ENCODE data around the gene KCNK15.
"Not testable (repeated sequence)": the region's sequence is repeated elsewhere in the genome, so short reads cannot be mapped to it uniquely, and the experiment has no call there.

Gene KCNK15

DNA sequence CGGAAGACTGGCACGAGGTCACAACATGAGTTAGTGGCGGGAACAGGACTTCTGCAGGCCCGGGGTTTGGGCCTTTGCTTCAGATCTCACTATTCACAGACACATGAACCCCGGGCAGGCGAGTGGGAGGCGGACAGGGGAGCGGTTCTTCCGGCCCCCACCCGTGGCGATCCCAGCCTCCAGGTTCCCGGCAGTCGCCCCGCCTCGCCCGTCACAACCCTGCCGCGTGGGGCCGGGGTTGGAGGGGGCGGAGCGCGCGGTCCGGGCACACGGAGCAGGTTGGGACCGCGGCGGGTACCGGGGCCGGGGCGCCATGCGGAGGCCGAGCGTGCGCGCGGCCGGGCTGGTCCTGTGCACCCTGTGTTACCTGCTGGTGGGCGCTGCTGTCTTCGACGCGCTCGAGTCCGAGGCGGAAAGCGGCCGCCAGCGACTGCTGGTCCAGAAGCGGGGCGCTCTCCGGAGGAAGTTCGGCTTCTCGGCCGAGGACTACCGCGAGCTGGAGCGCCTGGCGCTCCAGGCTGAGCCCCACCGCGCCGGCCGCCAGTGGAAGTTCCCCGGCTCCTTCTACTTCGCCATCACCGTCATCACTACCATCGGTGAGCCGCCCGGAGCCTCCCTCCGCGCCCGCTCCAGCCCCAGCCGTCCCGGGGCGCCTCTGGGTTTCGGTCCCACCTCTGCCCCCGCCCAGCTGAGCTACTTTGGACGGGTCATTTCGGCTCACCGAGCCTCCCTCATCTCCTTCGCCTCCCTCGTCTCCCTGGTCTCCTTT, at the start of gene KCNK15:
Gene KCNK15 (plus strand): TSS at position 268 of the 769 bp plus-strand sequence. CDS start 46 bp downstream, at position 314.
- DNase-seq, result peak; percentile 72

DNA sequence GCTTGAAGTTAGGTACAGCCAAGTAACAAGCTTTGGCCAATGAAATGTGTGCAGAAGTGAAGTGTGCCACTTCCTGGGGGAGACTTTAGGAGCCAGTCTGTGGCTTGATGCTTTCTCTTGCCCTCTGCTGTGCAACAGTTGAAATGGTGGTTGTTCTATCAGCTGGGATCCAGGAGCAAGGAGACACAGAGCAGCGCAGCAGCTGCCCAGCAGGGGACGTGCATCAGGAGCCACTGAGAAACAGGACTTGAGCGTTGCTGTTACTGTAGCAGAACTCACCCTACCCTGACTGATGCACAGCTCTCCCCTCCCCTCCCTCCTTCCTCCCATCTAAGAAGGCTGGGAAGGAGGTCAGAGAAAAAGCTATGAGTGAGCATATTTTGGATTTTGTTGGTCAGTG, 49.4 kb upstream of the KCNK15 start:
- DNase-seq, result no peak

DNA sequence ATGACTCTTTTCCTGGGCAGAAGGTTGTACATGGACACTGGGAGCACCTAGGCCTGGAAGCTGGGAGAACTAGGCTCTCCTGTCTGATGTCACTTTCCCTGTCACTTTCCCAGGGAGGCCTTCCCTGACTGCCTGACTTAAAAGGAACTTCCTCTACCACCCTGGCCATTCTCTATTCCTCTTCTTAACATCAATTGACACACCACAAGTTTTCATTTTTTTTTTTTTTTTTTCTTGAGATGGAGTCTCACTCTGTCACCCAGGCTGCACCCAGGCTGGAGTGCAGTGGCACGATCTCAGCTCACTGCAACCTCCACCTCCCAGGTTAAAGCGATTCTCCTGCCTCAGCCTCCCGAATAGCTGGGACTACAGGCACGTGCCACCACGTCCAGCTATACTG, 48.6 kb upstream of the KCNK15 start:
- not testable (repeated sequence) for DNase-seq

DNA sequence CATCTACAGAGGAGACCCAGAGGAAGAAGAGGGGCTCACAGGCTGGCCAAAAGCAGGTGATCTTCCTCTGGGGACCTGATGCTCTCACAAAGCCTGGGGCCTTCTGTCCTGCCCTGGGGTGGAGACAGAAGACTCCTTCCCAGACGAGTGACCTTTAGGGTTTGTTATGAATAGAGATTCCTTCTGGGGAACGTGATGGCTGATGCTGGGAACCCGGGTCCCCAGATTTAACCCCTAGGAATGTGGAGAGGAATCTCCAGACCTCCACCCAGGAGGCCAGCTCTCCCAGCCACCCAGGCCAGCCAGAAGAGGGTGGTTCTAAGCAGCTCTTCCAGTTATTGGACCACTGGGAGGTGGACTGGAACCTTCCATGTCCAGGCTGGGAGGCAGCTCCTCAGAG, 47.3 kb upstream of the KCNK15 start:
- no peak for DNase-seq

DNA sequence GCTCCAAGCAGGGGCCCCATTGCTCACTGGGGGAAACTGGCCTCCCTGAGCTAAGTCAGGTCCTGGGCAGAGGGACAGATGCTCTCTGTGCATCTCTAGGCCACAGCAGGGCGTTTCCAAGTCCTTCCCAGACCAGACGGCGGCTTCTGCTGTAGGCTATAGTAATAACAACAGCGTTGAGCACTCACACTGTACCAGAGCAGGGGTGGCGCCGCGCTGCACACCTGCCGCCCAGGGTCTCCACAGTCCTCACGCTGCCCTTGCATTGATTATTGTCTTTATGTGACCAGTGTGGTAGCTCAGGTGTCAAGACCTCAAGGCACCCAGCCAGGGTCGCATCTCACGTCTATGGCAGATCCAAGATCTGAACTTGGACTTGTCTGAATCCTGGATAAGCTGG, 45.4 kb upstream of the KCNK15 start:
- DNase-seq, result no peak

DNA sequence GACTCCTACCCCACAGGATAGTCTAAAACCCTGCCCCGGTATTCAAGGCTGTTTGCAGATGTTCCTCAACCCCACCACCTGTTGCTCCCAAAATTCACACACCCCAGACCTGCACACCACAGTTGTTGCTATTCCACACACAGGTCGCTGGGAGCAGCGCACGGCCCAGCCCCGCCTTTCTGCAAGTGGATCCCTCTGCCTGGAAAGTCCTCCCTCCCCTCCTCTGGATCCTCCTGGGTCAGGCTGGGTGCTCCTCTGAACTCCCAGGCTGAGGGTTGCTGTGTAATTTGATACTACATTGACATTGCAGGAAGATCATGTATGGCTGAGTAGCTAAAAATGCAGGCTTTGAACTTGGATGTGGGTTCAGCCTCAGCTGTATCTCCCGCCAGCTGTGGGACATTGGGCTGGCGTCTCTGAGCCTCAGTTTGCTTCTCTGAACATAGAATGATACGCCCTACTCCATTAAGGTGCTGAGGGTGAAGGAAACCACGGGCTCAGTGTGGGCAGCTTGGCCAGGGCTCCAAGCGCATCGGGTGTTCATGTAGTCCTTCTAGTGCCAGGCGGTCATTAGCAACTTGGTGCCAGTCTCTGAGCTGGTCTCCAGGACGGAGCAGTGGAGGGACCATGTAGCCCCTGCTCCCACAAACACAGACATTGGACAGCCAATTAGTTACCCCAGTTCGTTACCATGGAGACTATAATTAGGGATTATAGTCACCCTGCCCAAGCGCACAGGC, 44.4 kb upstream of the KCNK15 start:
- no peak for DNase-seq

DNA sequence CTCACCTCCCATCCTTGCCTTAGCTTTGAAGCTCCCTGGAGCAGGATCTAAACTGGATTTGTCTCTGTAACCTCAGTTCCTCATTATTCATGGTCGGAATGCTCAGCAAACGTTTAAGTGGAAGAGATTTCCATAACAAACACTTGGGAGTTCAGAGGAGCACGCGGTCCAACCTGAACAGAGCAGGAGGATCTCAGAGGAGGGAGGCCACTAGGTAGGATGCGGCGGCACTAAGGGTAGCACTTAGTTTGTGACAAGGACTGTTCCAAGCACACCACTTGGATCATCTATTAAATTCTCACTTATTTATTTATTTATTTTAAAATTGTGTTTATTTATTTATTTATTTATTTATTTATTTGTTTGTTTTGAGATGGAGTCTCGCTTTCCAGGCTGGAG, 43.8 kb upstream of the KCNK15 start:
- no peak for DNase-seq

DNA sequence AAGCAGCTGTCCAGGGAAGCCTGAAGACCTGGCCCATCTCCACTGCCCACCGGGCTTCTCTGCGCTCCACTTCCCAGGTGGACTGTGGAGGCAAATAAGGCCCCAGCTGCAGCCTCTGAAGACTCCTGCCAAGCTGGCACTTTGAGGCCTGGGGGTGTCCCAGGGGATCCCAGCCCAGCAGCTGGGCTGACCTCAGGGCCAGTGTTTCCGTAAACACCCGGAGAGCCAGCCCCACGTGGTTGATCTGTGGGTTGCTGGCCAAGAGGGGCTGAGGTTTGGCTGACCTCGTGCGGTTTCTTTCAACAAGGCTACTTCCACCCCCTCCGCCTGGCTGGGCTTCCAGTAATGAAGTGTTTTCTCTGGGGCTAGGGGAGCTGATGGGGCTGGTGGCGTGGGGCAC, 42.9 kb upstream of the KCNK15 start:
- no peak for DNase-seq

DNA sequence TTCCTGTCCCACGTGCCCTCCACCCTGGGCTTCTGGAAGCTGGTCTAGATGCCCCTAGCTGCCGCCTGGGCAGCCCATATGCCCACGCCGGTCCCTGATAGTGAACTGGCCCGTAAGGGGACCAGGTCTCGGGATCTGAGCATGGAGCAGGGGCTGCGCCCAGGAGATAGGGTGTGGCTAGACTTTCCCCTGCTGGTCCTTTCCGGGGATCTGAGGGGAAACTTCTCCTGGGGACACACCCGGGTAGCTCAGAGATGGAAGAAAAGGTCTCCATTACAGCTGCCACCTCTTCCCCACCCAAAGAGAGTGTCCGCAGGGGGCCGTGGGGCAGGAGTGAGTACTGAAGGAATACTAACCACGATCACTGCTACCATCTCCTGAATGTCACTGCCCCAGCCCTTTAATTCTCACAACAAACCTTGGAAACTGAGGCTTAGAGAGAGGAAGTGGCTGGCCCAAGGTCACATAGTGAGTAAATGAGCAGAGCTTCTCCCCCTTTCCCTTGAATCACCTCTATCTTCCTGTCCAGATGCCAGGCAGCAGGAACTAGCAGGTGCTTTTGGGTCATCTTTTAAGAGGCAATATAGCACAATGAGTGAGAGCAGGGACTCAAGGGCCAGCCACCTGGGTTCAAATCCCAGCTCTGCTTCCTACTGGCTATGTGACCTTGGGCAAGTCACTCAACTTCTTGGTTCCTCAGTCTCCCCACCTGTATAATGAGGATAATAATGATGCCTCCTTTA, 42.3 kb upstream of the KCNK15 start:
- no peak for DNase-seq

DNA sequence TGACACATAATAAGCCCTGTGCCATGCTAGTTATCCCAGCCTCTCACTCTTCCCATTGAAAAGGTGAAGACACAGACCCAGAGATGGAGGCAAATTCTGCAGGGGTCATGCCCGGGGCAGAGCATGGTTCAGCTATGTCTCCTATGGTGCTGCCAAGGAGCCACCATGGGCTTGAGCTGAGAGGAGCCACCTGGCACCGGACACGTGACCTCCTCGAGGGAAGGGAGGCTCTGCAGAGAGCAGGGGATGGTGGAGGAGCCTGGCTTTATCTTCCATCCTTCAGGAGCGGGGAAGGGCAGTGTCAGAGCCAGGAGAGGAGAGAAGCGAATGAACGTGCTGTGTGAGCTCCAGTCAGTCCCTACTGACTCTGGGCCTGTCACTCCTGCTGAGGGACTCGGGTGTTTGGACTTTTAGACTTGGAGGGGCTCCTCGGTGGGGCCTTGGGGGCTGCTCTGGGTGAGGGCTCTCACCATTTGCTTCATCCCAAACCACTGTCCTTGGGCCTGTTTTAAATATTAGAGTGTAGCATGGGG, 41.6 kb upstream of the KCNK15 start:
- DNase-seq, result no peak

DNA sequence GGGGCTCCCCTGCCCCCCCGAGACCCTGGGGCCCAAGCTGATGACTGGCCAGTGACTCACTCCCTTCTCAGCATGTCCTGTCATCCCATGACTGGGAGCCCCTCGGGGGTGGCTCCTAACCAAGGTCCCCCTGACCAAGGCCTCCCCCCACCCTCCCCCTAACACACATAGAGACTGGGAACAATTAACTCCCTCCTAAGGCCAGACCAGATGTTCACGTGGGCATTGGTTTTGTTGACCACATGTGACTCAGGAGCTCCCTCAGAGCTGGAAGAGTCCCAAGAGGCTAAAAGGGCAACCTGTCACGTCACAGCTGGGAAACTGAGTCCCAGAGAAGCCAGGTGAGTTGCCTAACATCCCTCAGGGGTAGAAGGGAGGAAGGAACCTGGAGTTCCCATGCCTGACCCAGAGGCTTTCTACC, 41.1 kb upstream of the KCNK15 start:
- no peak for DNase-seq

DNA sequence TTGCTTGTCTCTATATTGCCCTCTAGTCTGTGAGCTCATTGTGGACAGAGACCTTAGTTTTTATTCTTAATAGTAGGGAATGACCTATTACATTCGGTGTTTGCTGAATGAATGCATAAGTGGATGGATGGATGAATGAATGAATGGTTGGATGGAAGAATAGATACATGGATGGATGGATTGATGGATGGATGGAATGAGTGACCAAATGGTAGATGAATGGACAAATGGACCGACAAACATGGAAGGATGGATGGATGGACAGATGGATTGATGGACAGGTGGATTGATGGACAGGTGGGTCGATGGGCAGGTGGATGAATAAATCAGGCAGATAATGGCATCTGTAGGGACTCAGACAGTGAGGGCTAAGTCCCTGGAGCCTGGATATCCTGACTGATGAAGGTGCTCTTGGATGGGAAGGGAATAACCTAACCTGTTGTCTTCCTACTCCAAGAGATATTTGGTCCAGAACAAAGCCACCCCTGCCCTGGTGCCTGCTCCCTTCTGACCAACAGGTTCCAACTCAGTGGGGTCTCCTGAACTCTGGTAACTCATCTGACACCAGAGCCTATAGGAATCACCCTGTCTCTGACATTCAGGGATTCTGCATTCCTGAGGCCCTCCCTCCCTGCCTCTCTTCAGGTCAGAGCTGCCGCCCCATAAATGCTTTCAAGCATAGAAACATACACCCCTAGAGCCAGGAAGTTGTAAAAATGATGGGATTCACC, 40.1 kb upstream of the KCNK15 start:
- DNase-seq, result no peak

DNA sequence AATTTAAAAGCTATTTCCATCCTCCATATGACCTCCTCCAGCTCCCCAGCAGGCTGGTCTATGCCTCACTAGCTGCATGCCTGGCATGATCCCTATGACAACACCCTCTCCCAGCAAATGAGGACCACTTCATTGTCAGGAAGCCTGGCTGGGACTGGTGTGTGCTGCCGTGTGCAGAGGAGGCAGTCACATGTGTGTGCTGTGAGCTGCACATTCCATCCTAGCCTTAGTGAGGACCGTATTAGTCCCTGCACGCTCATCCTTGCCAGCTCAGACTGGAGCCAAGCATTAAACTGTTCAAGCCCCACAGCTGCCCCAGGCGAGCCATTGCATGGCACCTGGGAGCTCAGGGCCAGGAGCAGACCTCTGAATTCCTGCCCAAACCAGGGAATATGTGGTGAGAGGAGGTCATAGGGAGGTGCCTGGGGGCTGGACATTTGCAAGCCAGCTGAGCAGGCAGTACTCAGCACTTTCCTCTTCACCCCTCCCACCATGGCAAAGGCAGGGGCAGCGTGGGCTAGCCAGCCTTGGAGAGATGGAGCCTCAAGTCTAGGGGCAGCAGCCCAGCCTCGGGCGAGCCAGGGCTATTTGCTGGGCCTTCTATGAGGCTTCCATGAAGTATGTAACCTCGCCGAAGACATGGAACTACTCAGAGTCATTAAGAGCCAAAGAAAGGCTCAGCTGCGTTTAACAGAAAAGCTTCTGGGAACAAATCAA, 39.2 kb upstream of the KCNK15 start:
- DNase-seq, result no peak

DNA sequence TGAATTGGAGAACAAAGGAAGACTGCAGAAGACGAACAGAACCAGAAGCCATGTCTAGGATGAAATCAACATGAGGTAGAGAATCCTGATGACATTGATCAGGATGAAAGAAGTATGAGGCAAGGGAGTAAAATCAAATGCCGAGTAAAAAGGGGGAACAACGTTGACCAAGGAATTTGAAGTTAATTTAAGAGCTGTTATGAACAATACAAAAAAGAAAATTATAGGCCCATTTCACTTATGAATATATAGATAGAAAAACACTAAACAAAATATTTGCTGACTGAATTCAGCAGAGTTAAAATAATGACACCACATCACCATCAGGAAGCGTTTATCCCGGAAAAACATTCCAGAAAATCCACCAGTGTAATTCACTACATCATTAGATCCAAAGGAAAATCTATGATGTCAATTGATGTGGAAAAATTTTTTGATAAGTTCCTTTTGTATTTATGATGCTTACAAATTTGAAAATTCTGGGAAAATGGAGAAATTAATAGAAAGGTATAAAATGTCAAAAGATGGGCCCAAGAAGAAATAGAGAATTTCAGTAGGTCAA, 38.6 kb upstream of the KCNK15 start:
- DNase-seq, result no peak

DNA sequence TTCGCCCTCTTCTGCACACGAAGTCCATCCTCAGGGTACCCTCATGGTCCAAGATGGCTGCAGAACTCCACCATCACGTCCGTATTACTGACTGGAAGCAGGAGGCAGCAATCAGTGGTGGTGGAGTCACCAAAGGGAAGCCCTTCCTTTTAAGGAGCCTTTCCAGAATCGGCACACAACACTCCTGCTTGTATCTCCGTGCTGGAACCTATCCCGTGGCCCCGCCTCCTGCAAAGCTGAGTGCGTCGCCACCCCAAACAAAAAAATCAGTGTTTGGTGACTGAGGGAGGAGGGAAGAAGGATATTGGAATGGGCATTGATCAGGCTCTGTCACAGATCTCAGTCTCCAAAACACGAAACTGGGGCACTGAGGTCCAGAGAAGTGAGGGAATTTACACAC, 36.3 kb upstream of the KCNK15 start:
- no peak for DNase-seq

DNA sequence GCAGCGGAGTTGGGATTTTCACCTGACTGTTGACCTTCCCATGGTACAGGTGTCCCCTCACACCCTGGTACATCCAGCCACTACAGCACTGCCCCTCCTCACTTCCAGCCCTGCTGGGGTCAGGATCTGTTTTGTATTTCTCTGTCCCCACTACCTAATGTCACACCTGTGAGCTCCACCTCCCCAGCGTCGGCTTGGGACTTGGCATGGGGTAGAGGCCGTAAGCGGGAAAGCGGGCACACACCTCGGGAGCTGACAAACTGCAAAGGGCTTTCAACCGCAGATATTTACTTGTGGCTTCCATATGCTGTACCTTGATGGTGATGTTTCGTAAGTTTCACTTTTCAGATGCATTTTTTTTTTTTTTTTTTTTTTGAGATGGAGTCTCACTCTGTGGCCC, 35.9 kb upstream of the KCNK15 start:
- DNase-seq, result no peak

DNA sequence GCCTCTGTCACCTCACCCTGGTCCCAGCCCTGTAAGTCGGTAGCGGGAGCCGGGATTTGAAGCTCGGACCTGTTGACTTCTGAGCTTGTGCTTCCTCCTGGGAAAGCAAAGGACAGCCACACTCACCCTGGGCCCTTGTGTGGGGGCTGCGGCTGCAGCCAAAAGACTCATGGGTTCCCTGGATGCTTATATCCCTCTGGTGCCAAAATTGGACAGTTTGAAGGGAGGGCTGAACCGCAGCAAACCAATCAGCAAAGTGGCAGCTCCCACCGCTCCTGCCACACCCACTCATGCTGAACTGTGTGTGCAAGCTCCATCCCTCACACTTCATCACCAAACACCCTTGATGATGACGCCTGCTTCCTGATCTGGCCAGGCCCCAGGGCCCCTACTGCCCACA, 34.4 kb upstream of the KCNK15 start:
- DNase-seq, result no peak

DNA sequence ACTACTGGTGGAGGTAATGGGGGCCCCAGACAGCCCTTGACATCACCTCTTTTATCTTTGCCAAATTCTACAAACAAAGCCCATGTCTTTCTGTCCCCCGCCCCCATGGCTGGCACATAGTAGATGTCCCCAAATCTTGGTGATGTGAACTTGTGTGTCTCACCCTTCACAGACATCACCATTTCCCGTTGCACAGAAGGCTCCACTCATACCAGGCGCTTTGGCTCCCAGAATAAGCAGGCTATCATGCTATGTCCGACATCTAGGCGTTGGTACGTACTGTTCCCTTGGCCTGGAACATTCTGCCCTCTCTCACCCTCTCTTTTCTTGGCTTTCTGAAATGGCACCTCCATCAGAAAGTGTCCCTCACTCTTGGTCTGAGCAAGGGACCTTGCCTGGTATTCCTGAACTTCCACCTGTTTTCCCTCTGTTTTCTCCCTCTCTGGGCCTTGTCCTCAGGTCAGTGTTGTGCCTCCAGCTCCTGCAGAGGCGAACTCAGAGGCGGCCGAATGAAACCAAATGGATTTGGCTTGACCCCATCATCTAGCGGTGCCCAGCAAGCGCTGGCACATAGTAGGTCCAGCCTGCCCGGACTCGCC, 31.5 kb upstream of the KCNK15 start:
- no peak for DNase-seq

DNA sequence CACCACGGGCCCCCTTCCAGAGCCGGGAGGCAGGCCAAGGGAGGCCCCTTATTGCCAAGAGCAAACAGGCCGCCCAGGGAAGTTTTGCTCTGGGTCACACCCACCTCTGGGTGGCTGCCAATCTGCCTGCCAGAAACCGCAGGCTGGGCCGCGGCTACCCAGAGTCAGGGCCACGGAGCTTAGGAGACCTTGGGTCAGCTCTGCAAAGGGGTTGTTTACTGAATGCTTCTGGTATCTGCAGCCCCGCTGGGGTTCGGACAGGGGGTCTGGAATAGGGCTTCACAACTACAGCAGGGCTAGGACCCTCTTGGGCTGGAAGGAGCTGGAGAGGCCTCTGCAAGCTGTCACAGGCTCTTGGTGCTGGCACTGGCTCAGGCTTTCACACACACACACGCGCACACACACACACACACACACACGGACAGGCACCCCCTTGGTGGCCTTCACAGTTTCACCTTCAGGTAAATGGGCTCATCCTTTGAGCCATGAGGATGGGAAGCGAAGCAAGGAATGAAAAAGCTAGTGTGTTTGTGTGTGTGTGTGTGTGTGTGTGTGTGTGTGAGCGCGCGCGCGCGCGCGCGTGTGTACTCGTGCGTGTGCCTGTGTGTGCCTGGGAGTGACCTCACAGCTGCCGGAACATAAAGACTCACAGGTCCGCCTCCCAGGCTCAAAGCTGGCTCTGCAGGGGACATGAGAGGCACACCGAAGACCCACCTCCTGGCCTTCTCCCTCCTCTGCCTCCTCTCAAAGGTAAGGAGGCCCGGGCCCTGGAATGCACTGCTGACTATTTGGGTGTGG, 30.8 kb upstream of the KCNK15 start, which contains the start of gene CCN5:
Gene CCN5 (plus strand): TSS at position 669 of the 798 bp plus-strand sequence. CDS start 22 bp downstream, at position 691.
- no peak for DNase-seq

Data from stimulated activated CD4-positive, alpha-beta T cell treated with anti-CD3 and anti-CD28 coated beads, Interleukin-15, amount 100 ng/mL, for 24 hours (primary cell).